Neural cell (in vitro differentiated cells): ENCODE results near the gene TMC7. TPM values are rescaled to one million over a fixed set of nuclear protein-coding genes. Genes with fewer than 3 reads are reported as not detected.

Source experiments
- H2AFZ ChIP-seq: fragments of 200-600, 300-800 bp; sonication (generic), shearing (Covaris generic); 2 replicates; pipeline ENCODE4 v1.6.0; 2014; ENCODE audit warnings: low read depth, mild to moderate bottlenecking, antibody characterized with exemption, low read length, moderate library complexity
- H3F3A ChIP-seq: fragments of 200-600 bp; shearing (Covaris generic); 2 replicates; pipeline ENCODE4 v1.6.1; 2016; ENCODE audit warnings: mild to moderate bottlenecking, moderate library complexity, mixed read lengths, antibody characterized with exemption, low read length; ENCODE audit not compliant: insufficient read depth, poor library complexity, severe bottlenecking
- H3K27ac ChIP-seq: fragments of 200-600, 300-800 bp; sonication (generic), shearing (Covaris generic); 2 replicates; pipeline ENCODE4 v1.5.1; 2014; ENCODE audit warnings: mild to moderate bottlenecking, low read length, moderate library complexity
- H3K27me3 ChIP-seq: fragments of 300-800, 200-600 bp; sonication (generic), shearing (Covaris generic); 2 replicates; pipeline ENCODE4 v1.6.0; 2014; ENCODE audit warnings: mild to moderate bottlenecking, low read depth, low read length, moderate library complexity; ENCODE audit not compliant: insufficient read depth
- H3K36me3 ChIP-seq: fragments of 300-800, 200-600 bp; sonication (generic), shearing (Covaris generic); 2 replicates; pipeline ENCODE4 v1.5.1; 2014; ENCODE audit warnings: mild to moderate bottlenecking, antibody characterized with exemption, low read length, moderate library complexity; ENCODE audit not compliant: insufficient read depth
- H3K4me2 ChIP-seq: fragments of 300-800, 200-600 bp; sonication (generic), shearing (Covaris generic); 2 replicates; pipeline ENCODE4 v1.6.0; 2014; ENCODE audit warnings: mild to moderate bottlenecking, low read length
- H3K4me3 ChIP-seq: fragments of 300-800, 200-600 bp; sonication (generic), shearing (Covaris generic); 2 replicates; pipeline ENCODE4 v1.5.1; 2014; ENCODE audit warnings: mild to moderate bottlenecking, low read length, moderate library complexity
- H3K79me2 ChIP-seq: fragments of 200-600 bp; shearing (Covaris generic); replicated peaks from 2 replicates; pipeline ENCODE4 v1.6.0; 2014; ENCODE audit warnings: mild to moderate bottlenecking, low read length, moderate library complexity; ENCODE audit not compliant: insufficient read depth
- H3K9ac ChIP-seq: fragments of 300-800, 200-600 bp; sonication (generic), shearing (Covaris generic); 2 replicates; pipeline ENCODE4 v1.6.1; 2016; ENCODE audit warnings: mild to moderate bottlenecking, low read length, mixed read lengths
- H3K9me2 ChIP-seq: fragments of 200-600 bp; shearing (Covaris generic); 2 replicates; pipeline ENCODE4 v1.6.1; 2016; ENCODE audit warnings: mild to moderate bottlenecking, low read length, mixed read lengths; ENCODE audit not compliant: insufficient read depth
- H3K9me3 ChIP-seq: fragments of 200-600, 300-800 bp; sonication (generic), shearing (Covaris generic); 2 replicates; pipeline ENCODE4 v1.6.1; 2016; ENCODE audit warnings: mild to moderate bottlenecking, mixed run types, low read length, moderate library complexity, mixed read lengths
- H4K20me1 ChIP-seq: fragments of 200-600 bp; shearing (Covaris generic); 2 replicates; pipeline ENCODE4 v1.6.1; 2016; ENCODE audit warnings: mild to moderate bottlenecking, mixed run types; ENCODE audit not compliant: insufficient read depth
- CTCF ChIP-seq: fragments of 450-650 bp; IDR thresholded peaks from 2 replicates; pipeline ENCODE4 v1.5.1; 2014; ENCODE audit warnings: antibody characterized with exemption, mild to moderate bottlenecking, moderate library complexity; ENCODE audit not compliant: poor library complexity, severe bottlenecking
- EP300 ChIP-seq: fragments of 450-650 bp; conservative IDR thresholded peaks from 2 replicates; pipeline ENCODE4 v1.6.1; 2014; ENCODE audit warnings: antibody characterized with exemption, mild to moderate bottlenecking, moderate library complexity; ENCODE audit not compliant: poor library complexity, severe bottlenecking
- EZH2 ChIP-seq: fragments of 200-600, 300-800 bp; shearing (Covaris generic), sonication (generic); IDR thresholded peaks from 2 replicates; pipeline ENCODE4 v1.6.1; 2014; ENCODE audit warnings: antibody characterized with exemption, low read length, borderline replicate concordance, mild to moderate bottlenecking; ENCODE audit not compliant: insufficient read depth, poor library complexity, severe bottlenecking
- MXI1 ChIP-seq: fragments of 450-650 bp; conservative IDR thresholded peaks from 2 replicates; pipeline ENCODE4 v1.6.1; 2014; ENCODE audit warnings: antibody characterized with exemption, mild to moderate bottlenecking; ENCODE audit not compliant: poor library complexity, severe bottlenecking
- POLR2AphosphoS5 ChIP-seq: IDR thresholded peaks from 2 replicates; pipeline ENCODE4 v1.6.1; 2012
- RAD21 ChIP-seq: fragments of 450-650 bp; conservative IDR thresholded peaks from 2 replicates; pipeline ENCODE4 v1.6.1; 2014; ENCODE audit warnings: antibody characterized with exemption, mild to moderate bottlenecking, moderate library complexity
- SMC3 ChIP-seq: fragments of 450-650 bp; conservative IDR thresholded peaks from 2 replicates; pipeline ENCODE4 v1.6.1; 2014; ENCODE audit warnings: antibody characterized with exemption, mild to moderate bottlenecking, moderate library complexity; ENCODE audit not compliant: poor library complexity
- TAF1 ChIP-seq: IDR thresholded peaks from 2 replicates; pipeline ENCODE4 v1.6.1; 2012; ENCODE audit warnings: low read depth
- polyA plus RNA-seq: library from polyadenylated mRNA; depleted of rRNA; stranded (reverse); fragments of >200 nt; gene quantifications from 2 replicates; pipeline ENCODE4 v1.2.3, GENCODE V29; 2014
- TF ChIP-seq, protein P1 (sequence below): IDR thresholded peaks from 2 replicates; pipeline ENCODE4 v1.6.1; 2012; ENCODE audit warnings: borderline replicate concordance

The TMC7 gene
- polyA plus RNA-seq, 1 donor from 2014 or later, result 3.5 TPM

DNA sequence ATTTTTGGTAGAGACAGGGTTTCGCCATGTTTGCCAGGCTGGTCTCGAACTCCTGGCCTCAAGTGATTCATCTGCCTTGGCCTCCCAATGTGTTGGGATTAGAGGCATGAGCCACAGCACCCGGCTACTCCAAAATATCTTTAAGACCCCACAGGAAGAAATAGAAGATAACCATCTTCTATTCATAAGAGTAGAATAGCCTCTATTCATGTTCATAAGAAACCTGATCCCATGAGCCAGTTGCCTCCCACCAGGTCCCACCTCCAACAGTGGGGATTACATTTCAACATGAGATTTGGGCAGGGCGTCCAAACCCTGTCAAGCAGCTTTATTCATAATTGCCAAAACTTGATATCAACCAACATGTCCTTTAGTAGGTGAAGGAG lies 13.9 kb upstream of the TMC7 start:
- Histone ChIP-seq H3K9ac (no peak overlapping the region), H2AFZ (peak overlapping the region; percentile 41), H3K27ac (no peak overlapping the region), H3K9me2 (no peaks in the 10 kb centered on the region), H3F3A (no peaks in the 10 kb centered on the region), H3K4me3 (no peak overlapping the region), H3K36me3 (no peaks in the 10 kb centered on the region), H3K4me2 (no peak overlapping the region), H3K27me3 (no peaks in the 10 kb centered on the region), H3K79me2 (no peaks in the 10 kb centered on the region), H4K20me1 (no peaks in the 10 kb centered on the region), H3K9me3 (no peaks in the 10 kb centered on the region)
- TF ChIP-seq TAF1 (no peak), MXI1 (no peak), EZH2 (no peak), POLR2AphosphoS5 (no peak), RAD21 (no peak), SMC3 (no peak), CTCF (no peak), EP300 (no peak)
- TF ChIP-seq, protein P1, sequence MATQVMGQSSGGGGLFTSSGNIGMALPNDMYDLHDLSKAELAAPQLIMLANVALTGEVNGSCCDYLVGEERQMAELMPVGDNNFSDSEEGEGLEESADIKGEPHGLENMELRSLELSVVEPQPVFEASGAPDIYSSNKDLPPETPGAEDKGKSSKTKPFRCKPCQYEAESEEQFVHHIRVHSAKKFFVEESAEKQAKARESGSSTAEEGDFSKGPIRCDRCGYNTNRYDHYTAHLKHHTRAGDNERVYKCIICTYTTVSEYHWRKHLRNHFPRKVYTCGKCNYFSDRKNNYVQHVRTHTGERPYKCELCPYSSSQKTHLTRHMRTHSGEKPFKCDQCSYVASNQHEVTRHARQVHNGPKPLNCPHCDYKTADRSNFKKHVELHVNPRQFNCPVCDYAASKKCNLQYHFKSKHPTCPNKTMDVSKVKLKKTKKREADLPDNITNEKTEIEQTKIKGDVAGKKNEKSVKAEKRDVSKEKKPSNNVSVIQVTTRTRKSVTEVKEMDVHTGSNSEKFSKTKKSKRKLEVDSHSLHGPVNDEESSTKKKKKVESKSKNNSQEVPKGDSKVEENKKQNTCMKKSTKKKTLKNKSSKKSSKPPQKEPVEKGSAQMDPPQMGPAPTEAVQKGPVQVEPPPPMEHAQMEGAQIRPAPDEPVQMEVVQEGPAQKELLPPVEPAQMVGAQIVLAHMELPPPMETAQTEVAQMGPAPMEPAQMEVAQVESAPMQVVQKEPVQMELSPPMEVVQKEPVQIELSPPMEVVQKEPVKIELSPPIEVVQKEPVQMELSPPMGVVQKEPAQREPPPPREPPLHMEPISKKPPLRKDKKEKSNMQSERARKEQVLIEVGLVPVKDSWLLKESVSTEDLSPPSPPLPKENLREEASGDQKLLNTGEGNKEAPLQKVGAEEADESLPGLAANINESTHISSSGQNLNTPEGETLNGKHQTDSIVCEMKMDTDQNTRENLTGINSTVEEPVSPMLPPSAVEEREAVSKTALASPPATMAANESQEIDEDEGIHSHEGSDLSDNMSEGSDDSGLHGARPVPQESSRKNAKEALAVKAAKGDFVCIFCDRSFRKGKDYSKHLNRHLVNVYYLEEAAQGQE, result no peak

- Histone ChIP-seq H3F3A (no peaks in the 10 kb centered on the region), H4K20me1 (no peaks in the 10 kb centered on the region), H3K27ac (no peak overlapping the region), H3K9ac (no peak overlapping the region), H3K27me3 (no peaks in the 10 kb centered on the region), H3K9me2 (no peaks in the 10 kb centered on the region), H3K79me2 (no peaks in the 10 kb centered on the region), H3K9me3 (no peaks in the 10 kb centered on the region), H3K4me3 (no peak overlapping the region), H3K4me2 (no peak overlapping the region), H3K36me3 (no peaks in the 10 kb centered on the region), H2AFZ (no peak overlapping the region)
- no peak for TF ChIP-seq EZH2
- TF ChIP-seq POLR2AphosphoS5, result no peak
- TF ChIP-seq RAD21, result no peak
- no peak for TF ChIP-seq TAF1
- no peak for TF ChIP-seq CTCF
- TF ChIP-seq SMC3, result no peak
- TF ChIP-seq, protein P1, result no peak
- TF ChIP-seq EP300, result no peak
- no peak for TF ChIP-seq MXI1
These were observed 8.6 kb upstream of the TMC7 start for GRCh38 chr16:18975109-18975508.
